ENCODE results near the gene PLEKHM3. TPM values are rescaled to one million over a fixed set of nuclear protein-coding genes. Genes with fewer than 3 reads are reported as not detected.

The PLEKHM3 gene
- total and polyA plus RNA-seq, 2 of the 4 experiments (the other 2 are of a cell fraction), result 2.4 to 11.3 TPM

DNA sequence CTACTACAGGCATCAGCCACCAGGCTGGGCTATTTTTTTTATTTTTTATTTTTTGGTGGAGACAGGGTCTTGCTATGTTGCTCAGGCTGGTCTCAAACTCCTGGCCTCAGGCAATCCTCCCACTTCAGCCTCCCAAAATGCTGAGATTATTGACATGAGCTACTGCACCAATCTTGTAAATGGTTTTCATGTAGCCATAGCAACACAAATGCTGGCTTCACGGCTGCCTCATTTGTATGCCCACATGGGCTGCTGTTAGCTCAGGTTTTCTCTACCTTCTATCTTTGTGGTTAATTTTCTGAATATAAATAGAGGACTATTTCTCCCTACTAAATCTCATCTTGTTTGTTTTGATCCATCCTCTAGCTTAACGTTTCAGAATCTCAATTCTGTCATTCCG, 58.2 kb downstream of the PLEKHM3 start:
- no peak overlapping the region for H4K91ac ChIP-seq (ENCODE audit: insufficient read depth, low read depth, low read length)
- H2BK5ac ChIP-seq (ENCODE audit: low read depth, low read length, poor library complexity, severe bottlenecking), result no peak overlapping the region
- H3K18ac ChIP-seq (ENCODE audit: low read depth, low read length), result no peak overlapping the region
- H3K4ac ChIP-seq (ENCODE audit: low read depth, low read length), result no peak overlapping the region
- no peak overlapping the region for H2AK9ac ChIP-seq (replicated peaks; ENCODE audit: low read depth, low read length, poor library complexity)
- no TSS peak for BruUV-seq (replicated peaks)
- H2AK5ac ChIP-seq (ENCODE audit: low read depth, low read length), result no peak overlapping the region
- in situ Hi-C loops (cut with MboI; ENCODE audit: low sequenced_read_pairs), result no loop called here
- no peak for DNase-seq
- H2BK15ac ChIP-seq (ENCODE audit: low read depth, low read length), result no peak overlapping the region
- peaks cover 0 to 2% of the 10 kb centered on the region in 2 experiments; a peak in 2 of 4 replicates for H3K79me1 ChIP-seq (ENCODE audit: low read depth in 1 of 2, low read length in 2 of 2)
- no peak overlapping the region for H4K8ac ChIP-seq (ENCODE audit: low read depth in 2 of 2, low read length in 2 of 2)
- no CpG with 5 or more reads among the region's 3 CpGs for WGBS, 2 experiments (ENCODE audit: extremely low coverage in 2 of 2, insufficient read length in 1 of 2)
- no peak overlapping the region for H3K14ac ChIP-seq (replicated peaks; ENCODE audit: low read depth, low read length)
- H4K5ac ChIP-seq (ENCODE audit: low read depth, low read length), result no peak overlapping the region
- no peak overlapping the region for H3K9ac ChIP-seq (ENCODE audit: low read depth, low read length)
- CTCF ChIA-PET, result no interaction called here
- H3K4me2 ChIP-seq (ENCODE audit: low read depth, low read length), result no peak overlapping the region
- no peak for ATAC-seq (ENCODE audit: low read depth)
- no peaks in the 10 kb centered on the region for H3K9me1 ChIP-seq (ENCODE audit: insufficient read depth, low read length)
- no peaks in the 10 kb centered on the region for H3K4me1 ChIP-seq (ENCODE audit: control insufficient read depth, insufficient read depth, low read length)
- H3K23ac ChIP-seq (ENCODE audit: low read depth, low read length), result no peak overlapping the region
- H3K36me3 ChIP-seq (ENCODE audit: control insufficient read depth, insufficient read depth, low read length), result no peaks in the 10 kb centered on the region
- no peaks in the 10 kb centered on the region for H3K9me3 ChIP-seq (ENCODE audit: control insufficient read depth, insufficient read depth, low read length)
- TF ChIP-seq BHLHE40 (IDR thresholded peaks at IDR 0.05; ENCODE audit: low read depth, low read length), result no peak
- no peak for TF ChIP-seq MAZ (IDR thresholded peaks at IDR 0.05; ENCODE audit: borderline replicate concordance, low read depth, low read length)
- no peak for TF ChIP-seq RAD21 (IDR thresholded peaks at IDR 0.05; ENCODE audit: low read length)
- no peak for TF ChIP-seq FOS (IDR thresholded peaks at IDR 0.05; ENCODE audit: low read depth, low read length)
- no peak for TF ChIP-seq USF2 (IDR thresholded peaks at IDR 0.05; ENCODE audit: low read depth, low read length)
- no peak for TF ChIP-seq POLR2A (IDR thresholded peaks at IDR 0.05; ENCODE audit: low read depth, low read length)
- no peak for TF ChIP-seq MXI1 (IDR thresholded peaks at IDR 0.05; ENCODE audit: borderline replicate concordance, low read depth, low read length)
- no peak for TF ChIP-seq RFX5 (IDR thresholded peaks at IDR 0.05; ENCODE audit: low read depth, low read length)
- no peak for TF ChIP-seq SMC3 (IDR thresholded peaks at IDR 0.05; ENCODE audit: low read depth, low read length)
- no peak for TF ChIP-seq CEBPB (IDR thresholded peaks at IDR 0.05; ENCODE audit: low read depth, low read length)
- TF ChIP-seq, protein P1, sequence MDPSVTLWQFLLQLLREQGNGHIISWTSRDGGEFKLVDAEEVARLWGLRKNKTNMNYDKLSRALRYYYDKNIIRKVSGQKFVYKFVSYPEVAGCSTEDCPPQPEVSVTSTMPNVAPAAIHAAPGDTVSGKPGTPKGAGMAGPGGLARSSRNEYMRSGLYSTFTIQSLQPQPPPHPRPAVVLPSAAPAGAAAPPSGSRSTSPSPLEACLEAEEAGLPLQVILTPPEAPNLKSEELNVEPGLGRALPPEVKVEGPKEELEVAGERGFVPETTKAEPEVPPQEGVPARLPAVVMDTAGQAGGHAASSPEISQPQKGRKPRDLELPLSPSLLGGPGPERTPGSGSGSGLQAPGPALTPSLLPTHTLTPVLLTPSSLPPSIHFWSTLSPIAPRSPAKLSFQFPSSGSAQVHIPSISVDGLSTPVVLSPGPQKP (IDR thresholded peaks at IDR 0.05; ENCODE audit: borderline replicate concordance, low read depth, low read length), result no peak
- TF ChIP-seq CHD1 (IDR thresholded peaks at IDR 0.05; ENCODE audit: low read depth, low read length), result no peak
- TF ChIP-seq, protein P2, sequence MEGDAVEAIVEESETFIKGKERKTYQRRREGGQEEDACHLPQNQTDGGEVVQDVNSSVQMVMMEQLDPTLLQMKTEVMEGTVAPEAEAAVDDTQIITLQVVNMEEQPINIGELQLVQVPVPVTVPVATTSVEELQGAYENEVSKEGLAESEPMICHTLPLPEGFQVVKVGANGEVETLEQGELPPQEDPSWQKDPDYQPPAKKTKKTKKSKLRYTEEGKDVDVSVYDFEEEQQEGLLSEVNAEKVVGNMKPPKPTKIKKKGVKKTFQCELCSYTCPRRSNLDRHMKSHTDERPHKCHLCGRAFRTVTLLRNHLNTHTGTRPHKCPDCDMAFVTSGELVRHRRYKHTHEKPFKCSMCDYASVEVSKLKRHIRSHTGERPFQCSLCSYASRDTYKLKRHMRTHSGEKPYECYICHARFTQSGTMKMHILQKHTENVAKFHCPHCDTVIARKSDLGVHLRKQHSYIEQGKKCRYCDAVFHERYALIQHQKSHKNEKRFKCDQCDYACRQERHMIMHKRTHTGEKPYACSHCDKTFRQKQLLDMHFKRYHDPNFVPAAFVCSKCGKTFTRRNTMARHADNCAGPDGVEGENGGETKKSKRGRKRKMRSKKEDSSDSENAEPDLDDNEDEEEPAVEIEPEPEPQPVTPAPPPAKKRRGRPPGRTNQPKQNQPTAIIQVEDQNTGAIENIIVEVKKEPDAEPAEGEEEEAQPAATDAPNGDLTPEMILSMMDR (conservative IDR thresholded peaks at IDR 0.05; ENCODE audit: low read depth, low read length), result no peak
- TF ChIP-seq RCOR1 (IDR thresholded peaks at IDR 0.05; ENCODE audit: insufficient replicate concordance, low read length), result no peak
- no peak for TF ChIP-seq NFE2L2 (IDR thresholded peaks at IDR 0.05; ENCODE audit: low read depth, low read length)
- no peak for TF ChIP-seq MAFK (IDR thresholded peaks at IDR 0.05; ENCODE audit: low read depth, low read length)
- intact Hi-C loops (cut with micrococcal nuclease), result no loop called here
- H3K4me3 ChIP-seq (ENCODE audit: insufficient read depth, low read depth, low read length), result no peak overlapping the region
- H3K27me3 ChIP-seq (ENCODE audit: control insufficient read depth, insufficient read depth, low read length), result no peaks in the 10 kb centered on the region
- POLR2A ChIA-PET (ENCODE audit: unreplicated experiment), result no interaction called here
- no peaks in the 10 kb centered on the region; the same call in 1 of the 2 replicates for H4K20me1 ChIP-seq (ENCODE audit: insufficient read depth, low read length)
- H3K27ac ChIP-seq (ENCODE audit: insufficient read depth, low read length), result no peak overlapping the region
- H3K56ac ChIP-seq (ENCODE audit: extremely low read depth, insufficient read depth, low read length), result no peak overlapping the region
- no peak overlapping the region for H2BK120ac ChIP-seq (ENCODE audit: low read depth, low read length)
- no peak overlapping the region for H2AFZ ChIP-seq (replicated peaks; ENCODE audit: low read length, poor library complexity)
- no peak overlapping the region for H2BK20ac ChIP-seq (ENCODE audit: low read depth, low read length)
- dilution Hi-C loops (cut with HindIII; ENCODE audit: low sequenced_read_pairs, unreplicated experiment), result no loop called here

All from IMR-90 (cell line).